Large intestine (tissue), 3 donors: ENCODE measurements around the gene IFT172. TPM values are rescaled to one million over a fixed set of nuclear protein-coding genes. Genes with fewer than 3 reads are reported as not detected.
A peak's percentile ranks its signal among the peaks of the same experiment; 100 is the strongest.

Experiments
- DNase-seq, 2 donors: peaks; one replicate each; pipeline versions ENCODE4 v3.0.0 to v3.0.0-alpha.2; 2013
- H3K27ac ChIP-seq: one replicate; pipeline ENCODE4 v1.5.1; 2013; ENCODE audit warnings: low read length
- H3K27me3 ChIP-seq: 2 replicates; pipeline ENCODE4 v1.6.1; 2013; ENCODE audit warnings: low read length; ENCODE audit not compliant: control insufficient read depth, insufficient read depth
- H3K36me3 ChIP-seq: 2 replicates; pipeline ENCODE4 v1.6.1; 2013; ENCODE audit warnings: low read length; ENCODE audit not compliant: control insufficient read depth, insufficient read depth
- H3K4me1 ChIP-seq: one replicate; pipeline ENCODE4 v1.6.1; 2013; ENCODE audit warnings: low read length; ENCODE audit not compliant: control insufficient read depth, insufficient read depth
- H3K4me3 ChIP-seq: one replicate; pipeline ENCODE4 v1.5.1; 2013; ENCODE audit warnings: low read length
- H3K9me3 ChIP-seq: one replicate; pipeline ENCODE4 v1.6.1; 2013; ENCODE audit warnings: mild to moderate bottlenecking, low read depth, low read length, moderate library complexity; ENCODE audit not compliant: control insufficient read depth
- WGBS: methylation state at CpG from one replicate; pipeline ENCODE4 v1.1.5; 2013; ENCODE audit warnings: low lambda C conversion rate; ENCODE audit not compliant: insufficient coverage; 5-methylcytosine and 5-hydroxymethylcytosine counted together
- polyA plus RNA-seq: library from polyadenylated mRNA; unstranded; fragments of 120-200 nt; gene quantifications from one replicate; pipeline ENCODE4 v1.2.1, GENCODE V29; 2013

The IFT172 gene
- polyA plus RNA-seq, 1 donor, result 30.7 TPM

- Histone ChIP-seq H3K27me3 (no peaks in the 10 kb centered on the region), H3K9me3 (no peaks in the 10 kb centered on the region), H3K4me3 (no peak overlapping the region), H3K27ac (no peak overlapping the region), H3K4me1 (no peaks in the 10 kb centered on the region), H3K36me3 (no peaks in the 10 kb centered on the region)
- 42% methylated on average over 2 of the region's 5 CpGs for WGBS
- no peak for DNase-seq
Measured at GRCh38 chr2:27518113-27518781, 28.7 kb upstream of the IFT172 start.

DNA sequence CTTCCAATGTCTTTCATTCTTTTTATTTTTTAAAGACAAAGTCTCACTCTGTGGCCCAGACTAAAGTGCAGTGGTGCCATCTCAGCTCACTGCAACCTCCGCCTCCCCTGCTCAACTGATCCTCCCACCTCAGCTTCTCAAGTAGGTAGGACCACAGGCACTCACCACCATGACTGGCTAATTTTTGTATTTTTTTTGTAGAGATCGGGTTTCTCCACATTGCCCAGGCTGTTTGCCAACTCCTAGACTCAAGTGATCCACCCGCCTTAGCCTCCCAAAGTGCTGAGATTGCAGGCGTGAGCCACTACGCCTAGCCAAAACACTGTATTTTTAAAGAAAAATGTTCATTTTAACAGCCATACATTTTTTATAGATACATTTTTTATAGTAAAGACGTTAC is 19.8 kb upstream of the IFT172 start:
- Histone ChIP-seq H3K9me3 (no peaks in the 10 kb centered on the region), H3K27ac (no peak overlapping the region), H3K36me3 (no peaks in the 10 kb centered on the region), H3K4me3 (no peak overlapping the region), H3K4me1 (no peaks in the 10 kb centered on the region), H3K27me3 (no peaks in the 10 kb centered on the region)
- 65% methylated on average over 2 of the region's 6 CpGs for WGBS
- no peak for DNase-seq

DNA sequence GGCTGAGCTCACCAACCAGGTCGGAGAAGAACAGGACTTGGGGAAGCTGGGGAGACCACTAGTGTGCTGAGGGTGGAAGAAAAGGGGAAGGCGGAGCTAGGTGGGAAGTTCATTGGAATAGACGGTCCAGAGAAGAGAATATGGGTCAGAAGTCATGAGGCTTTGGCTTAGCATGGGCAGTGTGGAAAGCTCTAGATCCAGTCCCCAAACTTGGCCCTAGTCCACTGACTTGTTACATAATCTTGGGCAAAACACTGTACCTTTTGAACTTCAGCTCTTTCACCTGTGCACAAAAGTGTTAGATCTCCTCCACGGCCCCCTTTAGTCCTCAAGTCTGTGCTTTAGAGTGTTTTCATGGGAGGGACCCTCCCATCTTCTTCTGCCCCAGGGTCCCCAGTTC is 17.8 kb upstream of the IFT172 start:
- 100% methylated on average over 1 of the region's 4 CpGs for WGBS

GRCh38 chr2:27506587-27506986 is 17.0 kb upstream of the IFT172 start:
- no peaks in the 10 kb centered on the region for H3K4me1 ChIP-seq
- H3K27me3 ChIP-seq, result no peaks in the 10 kb centered on the region
- H3K9me3 ChIP-seq, result no peaks in the 10 kb centered on the region
- no peak overlapping the region for H3K4me3 ChIP-seq
- no CpG with 5 or more reads among the region's 6 CpGs for WGBS
- no peak overlapping the region for H3K27ac ChIP-seq
- no peaks in the 10 kb centered on the region for H3K36me3 ChIP-seq
- no peak for DNase-seq

More for the DNA sequence above, 17.8 kb upstream of the IFT172 start:
- Histone ChIP-seq H3K4me1 (no peaks in the 10 kb centered on the region), H3K4me3 (no peak overlapping the region), H3K27ac (no peak overlapping the region), H3K27me3 (no peaks in the 10 kb centered on the region), H3K9me3 (no peaks in the 10 kb centered on the region), H3K36me3 (no peaks in the 10 kb centered on the region)
- no peak for DNase-seq

- Histone ChIP-seq H3K27me3 (peaks cover 13% of the 10 kb centered on the region), H3K4me1 (peaks cover 1% of the 10 kb centered on the region), H3K4me3 (no peak overlapping the region), H3K9me3 (no peaks in the 10 kb centered on the region), H3K36me3 (no peaks in the 10 kb centered on the region), H3K27ac (no peak overlapping the region)
- no peak for DNase-seq
- WGBS, result 80% methylated on average over 2 of the region's 4 CpGs
Measured at GRCh38 chr2:27502142-27502541, 12.6 kb upstream of the IFT172 start.

GRCh38 chr2:27501042-27501441 is 11.5 kb upstream of the IFT172 start:
- no peaks in the 10 kb centered on the region for H3K9me3 ChIP-seq
- H3K4me1 ChIP-seq, result peaks cover 9% of the 10 kb centered on the region
- no peaks in the 10 kb centered on the region for H3K36me3 ChIP-seq
- H3K27ac ChIP-seq, result no peak overlapping the region
- H3K4me3 ChIP-seq, result no peak overlapping the region
- peaks cover 17% of the 10 kb centered on the region for H3K27me3 ChIP-seq
- DNase-seq, result no peak

- WGBS, result 90% methylated on average over 2 of the region's 3 CpGs
- Histone ChIP-seq H3K4me1 (peaks cover 12% of the 10 kb centered on the region), H3K27ac (no peak overlapping the region), H3K9me3 (no peaks in the 10 kb centered on the region), H3K27me3 (peaks cover 34% of the 10 kb centered on the region), H3K4me3 (no peak overlapping the region), H3K36me3 (no peaks in the 10 kb centered on the region)
- DNase-seq, result no peak
Measured at GRCh38 chr2:27498975-27499374, 9.4 kb upstream of the IFT172 start.

GRCh38 chr2:27497288-27497627 is 7.7 kb upstream of the IFT172 start:
- Histone ChIP-seq H3K4me1 (peaks cover 12% of the 10 kb centered on the region), H3K27me3 (peaks cover 41% of the 10 kb centered on the region), H3K4me3 (no peak overlapping the region), H3K27ac (no peak overlapping the region), H3K36me3 (no peaks in the 10 kb centered on the region), H3K9me3 (no peaks in the 10 kb centered on the region)
- DNase-seq, result no peak
- WGBS, result 68% methylated on average over 3 of the region's 4 CpGs

DNA sequence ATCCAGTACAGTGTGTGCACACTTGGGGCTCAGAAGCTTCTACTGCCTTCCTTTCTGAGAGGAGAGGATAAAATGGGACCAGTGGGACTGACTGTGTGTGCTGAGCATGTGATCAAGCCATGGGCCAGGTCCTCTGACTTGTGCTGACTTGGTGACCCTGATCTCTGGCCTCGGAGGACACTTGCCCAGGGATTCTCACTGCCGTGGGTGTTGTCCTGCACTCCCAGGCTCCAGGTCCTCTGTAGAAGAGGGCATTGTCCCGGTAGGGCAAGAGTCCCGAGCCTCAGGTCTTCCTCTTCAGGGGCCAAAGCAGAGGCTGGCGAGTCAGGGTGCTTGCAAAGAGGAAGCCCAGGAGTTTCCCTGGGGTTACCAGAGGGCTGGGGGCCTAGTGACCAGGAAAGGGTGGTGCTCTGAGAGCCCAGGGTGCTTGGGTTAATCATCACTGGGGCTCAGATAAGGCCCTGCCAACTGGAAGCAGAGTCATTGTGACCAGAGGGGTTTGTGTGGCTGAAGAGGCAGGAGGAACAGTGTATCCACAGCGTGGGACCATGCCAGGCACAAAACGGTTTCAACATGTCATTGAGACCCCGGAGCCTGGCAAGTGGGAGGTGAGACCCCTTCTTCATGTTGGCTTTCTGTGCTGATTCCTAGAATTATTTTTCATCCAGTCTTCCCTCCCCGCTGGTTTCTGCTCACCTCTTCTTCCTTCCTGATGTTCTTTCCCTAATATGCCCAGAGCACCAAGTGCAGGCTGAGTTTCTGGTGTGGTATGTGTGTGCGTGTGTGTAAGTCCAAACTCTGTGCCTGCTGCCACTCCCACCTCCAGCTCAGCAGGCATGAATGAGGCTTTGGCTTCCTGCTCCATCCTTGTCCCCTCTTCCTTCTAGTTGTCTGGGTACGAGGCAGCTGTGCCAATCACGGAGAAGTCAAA is 7.1 kb upstream of the IFT172 start, which contains the start of gene GCKR:
Gene GCKR (plus strand): TSS at position 483 of the 931 bp plus-strand sequence. CDS start 66 bp downstream, at position 549.
- no peak within 1 kb of the TSS for H3K4me3 ChIP-seq
- peaks cover 41% of the 10 kb centered on the region for H3K27me3 ChIP-seq
- H3K4me1 ChIP-seq, result peaks cover 12% of the 10 kb centered on the region
- H3K9me3 ChIP-seq, result no peaks in the 10 kb centered on the region
- peak within 1 kb of the TSS; percentile 16 for H3K27ac ChIP-seq
- peak; percentile 53 to 77 for DNase-seq
- WGBS, result no CpG with 5 or more reads among the region's 12 CpGs
- no peaks in the 10 kb centered on the region for H3K36me3 ChIP-seq

DNA sequence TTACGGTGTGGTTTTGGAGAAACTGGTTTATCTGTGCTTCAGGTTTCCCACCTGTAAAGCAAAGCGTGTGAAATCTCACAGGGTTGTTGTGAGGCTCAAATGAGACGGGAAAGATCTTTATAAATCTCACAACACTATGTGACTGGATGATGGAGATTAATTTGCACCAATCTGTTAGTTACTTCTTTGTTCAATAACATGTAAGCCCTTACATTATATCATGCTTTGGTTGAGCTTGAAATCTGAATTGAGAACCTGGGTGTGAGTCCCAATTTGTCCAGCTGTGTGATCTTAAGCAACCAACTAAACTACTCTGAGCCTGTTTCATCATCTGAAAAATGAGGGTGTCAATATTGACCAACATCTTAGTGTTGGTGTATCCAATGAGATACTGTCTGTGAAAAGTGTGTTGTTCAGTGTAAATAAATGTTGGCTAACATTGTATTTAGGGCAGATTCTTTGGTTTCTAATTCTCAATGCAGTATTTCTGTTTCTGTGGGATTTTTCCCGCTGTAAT is 6.4 kb upstream of the IFT172 start:
- DNase-seq, result no peak
- Histone ChIP-seq H3K27ac (peak overlapping the region; percentile 16), H3K36me3 (no peaks in the 10 kb centered on the region), H3K9me3 (no peaks in the 10 kb centered on the region), H3K4me3 (no peak overlapping the region), H3K4me1 (peaks cover 12% of the 10 kb centered on the region), H3K27me3 (peaks cover 39% of the 10 kb centered on the region)
- WGBS, result 67% methylated on average over 2 of the region's 4 CpGs
